Kidney (tissue), 14 donors: ENCODE measurements around the gene BARX1. TPM values are rescaled to one million over a fixed set of nuclear protein-coding genes. Genes with fewer than 3 reads are reported as not detected.

Experiments
- DNase-seq, 5 donors: peaks; one replicate each; pipeline ENCODE4 v3.0.0-alpha.2; 2013 to 2020
- FAIRE-seq: peaks from 2 replicates; lab custom pipeline; 2012; peaks lifted over from hg19 to GRCh38; lab: Jason Lieb, UNC
- H3K27ac ChIP-seq, 2 donors: one replicate each; pipeline ENCODE4 v1.7.0; 2013; ENCODE audit warnings: low read depth in 2 of 2, low read length in 2 of 2, inconsistent platforms in 1 of 2
- H3K27me3 ChIP-seq: one replicate; pipeline ENCODE4 v1.7.1; 2013; ENCODE audit warnings: low read length, inconsistent platforms; ENCODE audit not compliant: control insufficient read depth, insufficient read depth
- H3K36me3 ChIP-seq, 3 donors: one replicate each; pipeline versions ENCODE4 v1.7.0 to v1.7.1; 2013; ENCODE audit warnings: low read length in 3 of 3, control low read depth in 1 of 3, inconsistent platforms in 1 of 3; ENCODE audit not compliant: insufficient read depth in 3 of 3, control insufficient read depth in 2 of 3
- H3K4me1 ChIP-seq, 3 donors: one replicate each; pipeline versions ENCODE4 v1.7.0 to v1.7.1; 2013; ENCODE audit warnings: low read length in 3 of 3, inconsistent platforms in 1 of 3, low read depth in 1 of 3; ENCODE audit not compliant: control insufficient read depth in 2 of 3, insufficient read depth in 2 of 3
- H3K4me3 ChIP-seq, 3 donors: one replicate each; pipeline versions ENCODE4 v1.7.0 to v1.8.1; 2013; ENCODE audit warnings: low read length in 3 of 3, control low read depth in 1 of 3, inconsistent platforms in 1 of 3
- H3K9ac ChIP-seq, 3 donors: one replicate each; pipeline versions ENCODE4 v1.7.0 to v1.7.1; 2013; ENCODE audit warnings: low read length in 3 of 3, control low read depth in 1 of 3, inconsistent platforms in 1 of 3
- H3K9me3 ChIP-seq, 3 donors: one replicate each; pipeline versions ENCODE4 v1.7.0 to v1.7.1; 2013; ENCODE audit warnings: low read length in 3 of 3, control low read depth in 1 of 3, inconsistent platforms in 1 of 3; ENCODE audit not compliant: control insufficient read depth in 2 of 3, insufficient read depth in 1 of 3
- CTCF ChIP-seq: IDR thresholded peaks from 3 replicates; pipeline ENCODE4 v1.5.1; 2012; ENCODE audit warnings: mild to moderate bottlenecking, moderate library complexity, borderline replicate concordance; ENCODE audit not compliant: insufficient read depth; ENCODE audit errors: extremely low read depth
- intact Hi-C: fragments of 100-400 bp; cut with DNase I; formaldehyde crosslinking; loops from one replicate; pipeline ENCODE4 v1.11.1; 2022
- polyA plus RNA-seq: library from polyadenylated mRNA; stranded (reverse); fragments of 350-450 nt; fragmentation: Illumina TruSeq; extraction: RNeasy Lipid Tissue Mini Kit (QIAGEN cat#74804); gene quantifications from one replicate; pipeline ENCODE4 v1.2.3, GENCODE V29; 2014; ENCODE audit warnings: low read depth, low replicate concordance; ENCODE audit not compliant: insufficient read depth
- total RNA-seq: library from RNA; stranded (reverse); fragmentation: NEBNext Ultra II Directional; extraction: Animal tissue kit (Norgen Biotek cat#: 25700); gene quantifications from one replicate; pipeline ENCODE4 v1.2.1, GENCODE V29; 2021
- donor health status: control.
- donor health status: control.
- donor health status: control.
- donor health status: control.
- donor health status: control.
- donor health status: DM: yes; HTN: yes; CAD: no.
- donor health status: Normal renal cell carcinoma (clear cell type).

BARX1 gene
- total and polyA plus RNA-seq, 2 donors from 2014 or later: not detected

GRCh38 chr9:93951655-93952118 is 3.5 kb downstream of the BARX1 start:
- peaks cover 0 to 19% (median 4%) of the 10 kb centered on the region in 3 donors for H3K4me1 ChIP-seq
- peak in 1 of 5 donors; percentile 55 for DNase-seq
- peak overlapping the region in 1 of 3 donors; percentile 13 for H3K4me3 ChIP-seq
- H3K36me3 ChIP-seq: no peaks in the 10 kb centered on the region
- peaks cover 68% of the 10 kb centered on the region for H3K27me3 ChIP-seq
- no peak overlapping the region for H3K27ac ChIP-seq
- H3K9ac ChIP-seq: no peak overlapping the region
- no peaks in the 10 kb centered on the region for H3K9me3 ChIP-seq
- FAIRE-seq: no peak
- no peak for TF ChIP-seq CTCF
- intact Hi-C loops: no loop called here

GRCh38 chr9:93950619-93951601 is 4.2 kb downstream of the BARX1 start:
- DNase-seq: peak in 4 of 5 donors; percentile 37 to 64 (median 53)
- H3K27ac ChIP-seq: no peak overlapping the region
- intact Hi-C loops: no loop called here
- no peak for FAIRE-seq
- no peaks in the 10 kb centered on the region for H3K9me3 ChIP-seq
- H3K4me1 ChIP-seq: peaks cover 0 to 19% (median 4%) of the 10 kb centered on the region in 3 donors
- no peak overlapping the region for H3K9ac ChIP-seq
- TF ChIP-seq CTCF: no peak
- H3K27me3 ChIP-seq: peaks cover 69% of the 10 kb centered on the region
- H3K4me3 ChIP-seq: peak overlapping the region in 2 of 3 donors; percentile 3 to 54
- no peaks in the 10 kb centered on the region for H3K36me3 ChIP-seq

GRCh38 chr9:93949694-93950449 is 5.3 kb downstream of the BARX1 start:
- intact Hi-C loops: no loop called here
- TF ChIP-seq CTCF: no peak
- Histone ChIP-seq H3K27me3 (peaks cover 72% of the 10 kb centered on the region), H3K4me3 (no peak overlapping the region), H3K27ac (no peak overlapping the region), H3K9me3 (no peaks in the 10 kb centered on the region), H3K9ac (no peak overlapping the region), H3K36me3 (no peaks in the 10 kb centered on the region), H3K4me1 (peaks cover 0 to 14% (median 4%) of the 10 kb centered on the region in 3 donors)
- FAIRE-seq (no peak), DNase-seq (peak in 2 of 5 donors; percentile 21 to 22)
